HEK293T (cell line): Measurements from ENCODE around the gene IL1RAP.

ENCODE experiments used
- BHLHE40 ChIP-seq: fragments of 450-650 bp; IDR thresholded peaks from 2 replicates; pipeline ENCODE4 v1.6.1; 2016; ENCODE audit warnings: mild to moderate bottlenecking, moderate library complexity, borderline replicate concordance
- FOXM1 ChIP-seq: fragments of 450-650 bp; IDR thresholded peaks from 2 replicates; pipeline ENCODE4 v1.6.1; 2017; ENCODE audit warnings: mild to moderate bottlenecking, borderline replicate concordance
- LEF1 ChIP-seq: fragments of 450-650 bp; IDR thresholded peaks from 2 replicates; pipeline ENCODE4 v1.6.1; 2017; ENCODE audit warnings: mild to moderate bottlenecking, borderline replicate concordance
- PKNOX1 ChIP-seq: fragments of 450-650 bp; IDR thresholded peaks from 2 replicates; pipeline ENCODE4 v1.6.1; 2016
- SP1 ChIP-seq: fragments of 450-650 bp; IDR thresholded peaks from 2 replicates; pipeline ENCODE4 v1.6.1; 2017
- SUZ12 ChIP-seq: fragments of 450-650 bp; IDR thresholded peaks from 2 replicates; pipeline ENCODE4 v1.6.1; 2016; ENCODE audit warnings: mild to moderate bottlenecking
- ZNF384 ChIP-seq: fragments of 450-650 bp; IDR thresholded peaks from 2 replicates; pipeline ENCODE4 v1.6.1; 2016

GRCh38 chr3:190673148-190673547 lies 159.3 kb downstream of the IL1RAP start:
- TF ChIP-seq SP1 (no peak), PKNOX1 (no peak), FOXM1 (no peak), SUZ12 (no peak), LEF1 (no peak), ZNF384 (no peak), BHLHE40 (no peak)
